T-cell (primary cell): Measurements from ENCODE around the gene GUCY2D. TPM values are rescaled to one million over a fixed set of nuclear protein-coding genes. Genes with fewer than 3 reads are reported as not detected.
"Not testable (repeated sequence)": the region's sequence is repeated elsewhere in the genome, so short reads cannot be mapped to it uniquely, and the experiment has no call there.

Experiments used
- ATAC-seq, 4 experiments: fragments of 200-7000 bp in 3 of 4; fragments of 150-1000 bp in 1 of 4; cut with Tn5 transposase; replicated peaks in 1 of 4; 1 replicate in 3 of 4; 2 replicates in 1 of 4; pipeline ENCODE4 v1.10.0; 2021; ENCODE audit warnings: moderate library complexity in 3 of 4, mild to moderate bottlenecking in 2 of 4, moderate number of reproducible peaks in 1 of 4
- CTCF ChIA-PET, 2 donors: fragments of 300-600 bp; sonication (Branson Sonifier 250); formaldehyde crosslinking; loops; one replicate each; lab custom pipeline; 2022; ENCODE audit warnings: antibody characterized with exemption in 2 of 2; lab: Charles Lee
- POLR2A ChIA-PET, 2 donors: fragments of 300-600 bp; sonication (Branson Sonifier 250); formaldehyde crosslinking; loops; one replicate each; lab custom pipeline; 2022; ENCODE audit warnings: antibody characterized with exemption in 2 of 2; lab: Charles Lee
- DNase-seq, 35 experiments: peaks; one replicate each; pipeline versions ENCODE4 v3.0.0 to v3.0.0-alpha.2; 2013 to 2023
- H3K27ac ChIP-seq: one replicate; pipeline ENCODE4 v1.5.1; 2013; ENCODE audit warnings: low read length
- H3K27me3 ChIP-seq, 2 experiments: replicated peaks in 1 of 2; 1 replicate in 1 of 2; 2 replicates in 1 of 2; pipeline versions ENCODE4 v1.6.1 to v1.7.0; 2013; ENCODE audit warnings: low read length in 1 of 2, mixed read lengths in 1 of 2; ENCODE audit not compliant: control insufficient read depth in 2 of 2, insufficient read depth in 2 of 2; ENCODE audit errors: extremely low read depth in 1 of 2
- H3K36me3 ChIP-seq, 2 donors: 1 replicate in 1 of 2; 2 replicates in 1 of 2; pipeline versions ENCODE4 v1.6.1 to v1.7.0; 2013; ENCODE audit warnings: low read length in 1 of 2; ENCODE audit not compliant: control insufficient read depth in 2 of 2, insufficient read depth in 1 of 2; ENCODE audit errors: extremely low read depth in 1 of 2
- H3K4me1 ChIP-seq, 2 experiments: 1 replicate in 1 of 2; 2 replicates in 1 of 2; pipeline versions ENCODE4 v1.6.1 to v1.7.0; 2013; ENCODE audit warnings: low read length in 2 of 2, mixed read lengths in 1 of 2; ENCODE audit not compliant: insufficient read depth in 2 of 2, control insufficient read depth in 1 of 2; ENCODE audit errors: extremely low read depth in 1 of 2
- H3K4me3 ChIP-seq, 2 donors: 1 replicate in 1 of 2; 2 replicates in 1 of 2; pipeline versions ENCODE4 v1.5.1 to v1.7.0; 2013; ENCODE audit warnings: mild to moderate bottlenecking in 2 of 2, low read length in 1 of 2, moderate library complexity in 1 of 2; ENCODE audit not compliant: control insufficient read depth in 1 of 2; ENCODE audit errors: extremely low read depth in 1 of 2
- H3K9me3 ChIP-seq: 2 replicates; pipeline ENCODE4 v1.7.0; 2013
- H3K27ac Mint-ChIP-seq, 2 donors: one replicate each; pipeline ENCODE4 v1.8.0; 2020 to 2021; ENCODE audit warnings: mild to moderate bottlenecking in 2 of 2, mixed read lengths in 2 of 2
- H3K27me3 Mint-ChIP-seq, 2 donors: one replicate each; pipeline ENCODE4 v1.8.0; 2021 to 2022; ENCODE audit warnings: mixed read lengths in 2 of 2
- H3K36me3 Mint-ChIP-seq: one replicate; pipeline ENCODE4 v1.8.0; 2021; ENCODE audit warnings: mixed read lengths
- H3K4me1 Mint-ChIP-seq, 3 donors: one replicate each; pipeline ENCODE4 v1.8.0; 2020 to 2022; ENCODE audit warnings: mixed read lengths in 3 of 3, mild to moderate bottlenecking in 1 of 3
- H3K4me3 Mint-ChIP-seq, 3 donors: one replicate each; pipeline ENCODE4 v1.8.0; 2020 to 2022; ENCODE audit warnings: mild to moderate bottlenecking in 3 of 3, mixed read lengths in 3 of 3, moderate library complexity in 3 of 3
- H3K9me3 Mint-ChIP-seq, 3 donors: one replicate each; pipeline ENCODE4 v1.8.0; 2020 to 2022; ENCODE audit warnings: mixed read lengths in 3 of 3
- WGBS: methylation state at CpG from one replicate; pipeline ENCODE4 v1.1.5; 2013; ENCODE audit warnings: missing lambda C conversion rate; ENCODE audit not compliant: insufficient coverage; 5-methylcytosine and 5-hydroxymethylcytosine counted together
- total RNA-seq, 35 experiments: library from RNA in 6 of 35; stranded (reverse) in 6 of 35; fragments of 120-200 nt in 1 of 35; gene quantifications; one replicate each; pipeline versions ENCODE4 v1.2.1 to v1.2.4 and lab custom pipeline; 2013 to 2026

The GUCY2D gene
- total RNA-seq (under 1 TPM in 1 of 5 donors, not detected in 4; 0.06 TPM), total RNA-seq (lab: John Stamatoyannopoulos, UW) (0 to 0.25 (median 0) reads per million in 29 experiments)
- not detected for total RNA-seq (2013)

DNA sequence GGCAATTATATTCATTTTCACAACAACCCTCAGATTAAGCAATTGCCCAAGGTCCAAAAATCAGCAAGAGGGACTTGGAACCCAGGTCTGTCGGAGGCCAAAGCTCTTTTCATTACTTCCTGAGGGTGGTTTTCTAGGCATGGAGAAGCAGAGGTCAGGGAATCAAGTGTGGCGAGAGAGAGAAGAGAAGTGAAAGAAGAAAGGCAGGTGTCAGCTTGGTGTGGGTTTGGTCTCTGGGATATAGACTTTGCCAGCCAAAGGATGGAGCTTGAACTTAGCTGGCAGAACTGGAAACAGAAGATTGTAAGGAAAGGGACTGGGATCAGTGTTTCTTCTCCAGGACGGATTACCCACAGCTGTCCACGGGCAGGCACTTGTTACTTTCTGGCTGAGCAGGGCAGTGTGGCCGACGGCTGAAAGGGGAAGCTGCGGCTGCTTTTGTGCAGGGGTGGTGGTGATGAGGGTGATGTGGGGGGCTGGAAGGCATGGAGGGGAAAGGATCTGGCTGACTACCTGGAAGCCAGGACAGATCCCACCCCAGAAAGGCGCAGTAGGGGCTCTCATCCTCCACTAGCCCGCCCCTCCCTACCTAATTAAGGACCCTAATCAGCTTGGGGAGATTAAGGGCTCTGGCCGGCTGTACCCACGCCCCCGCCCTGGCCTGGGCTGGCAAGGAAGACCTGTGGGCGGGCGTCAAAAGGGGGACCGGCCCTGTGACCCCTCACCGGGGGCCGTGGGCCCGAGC lies at the start of gene GUCY2D:
Gene GUCY2D, plus strand, starts transcription at position 640 of the 745 bp plus-strand sequence. CDS start 433 bp downstream, outside the sequence.
- DNase-seq = peak in 1 of 35 experiments; percentile 29
- peak in 3 of 4 experiments; percentile 23 to 40 (median 34) for ATAC-seq

GRCh38 chr17:7953266-7953665 lies 49.1 kb upstream of the GUCY2D start:
- H3K36me3 ChIP-seq, H3K4me1 Mint-ChIP-seq, ATAC-seq, H3K4me3 Mint-ChIP-seq, H3K9me3 Mint-ChIP-seq, H3K9me3 ChIP-seq, H3K27ac Mint-ChIP-seq, CTCF ChIA-PET, POLR2A ChIA-PET, H3K4me1 ChIP-seq, H3K27me3 ChIP-seq, DNase-seq, H3K4me3 ChIP-seq, H3K27ac ChIP-seq, H3K27me3 Mint-ChIP-seq: not testable (repeated sequence)
- WGBS = 96% methylated on average over 12 of the region's 13 CpGs
- peaks cover 19% of the 10 kb centered on the region for H3K36me3 Mint-ChIP-seq

More for the DNA sequence above, at the start of gene GUCY2D:
- no peaks in the 10 kb centered on the region for H3K36me3 Mint-ChIP-seq
- Histone ChIP-seq H3K36me3 (no peaks in the 10 kb centered on the region), H3K27me3 (peaks cover 3 to 65% of the 10 kb centered on the region in 2 experiments), H3K4me1 (peaks cover 0 to 14% of the 10 kb centered on the region in 2 experiments), H3K4me3 (peak within 1 kb of the TSS in 1 of 2 donors; percentile 33), H3K27ac (no peak within 1 kb of the TSS), H3K9me3 (no peaks in the 10 kb centered on the region)
- ChIA-PET CTCF (interaction anchor here in 1 of 2 donors (0.8 to 1.2 kb wide), 3 partner anchors 9 to 130 kb away, joined by 3 to 8 read pairs (median 3); no protein-coding TSS in a partner anchor), POLR2A (interaction anchor here (0.6 kb wide), 3 partner anchors 18 to 1006 kb away, joined by 3 read pairs; no protein-coding TSS in a partner anchor)
- H3K9me3 Mint-ChIP-seq = no peaks in the 10 kb centered on the region
- H3K4me3 Mint-ChIP-seq = peak within 1 kb of the TSS; percentile 34 to 72 (median 48)
- peaks cover 8 to 12% (median 9%) of the 10 kb centered on the region in 3 donors for H3K4me1 Mint-ChIP-seq
- WGBS = 9% methylated on average over 14 of the region's 18 CpGs
- H3K27ac Mint-ChIP-seq = no peak within 1 kb of the TSS
- peaks cover 37 to 51% of the 10 kb centered on the region in 2 donors for H3K27me3 Mint-ChIP-seq

DNA sequence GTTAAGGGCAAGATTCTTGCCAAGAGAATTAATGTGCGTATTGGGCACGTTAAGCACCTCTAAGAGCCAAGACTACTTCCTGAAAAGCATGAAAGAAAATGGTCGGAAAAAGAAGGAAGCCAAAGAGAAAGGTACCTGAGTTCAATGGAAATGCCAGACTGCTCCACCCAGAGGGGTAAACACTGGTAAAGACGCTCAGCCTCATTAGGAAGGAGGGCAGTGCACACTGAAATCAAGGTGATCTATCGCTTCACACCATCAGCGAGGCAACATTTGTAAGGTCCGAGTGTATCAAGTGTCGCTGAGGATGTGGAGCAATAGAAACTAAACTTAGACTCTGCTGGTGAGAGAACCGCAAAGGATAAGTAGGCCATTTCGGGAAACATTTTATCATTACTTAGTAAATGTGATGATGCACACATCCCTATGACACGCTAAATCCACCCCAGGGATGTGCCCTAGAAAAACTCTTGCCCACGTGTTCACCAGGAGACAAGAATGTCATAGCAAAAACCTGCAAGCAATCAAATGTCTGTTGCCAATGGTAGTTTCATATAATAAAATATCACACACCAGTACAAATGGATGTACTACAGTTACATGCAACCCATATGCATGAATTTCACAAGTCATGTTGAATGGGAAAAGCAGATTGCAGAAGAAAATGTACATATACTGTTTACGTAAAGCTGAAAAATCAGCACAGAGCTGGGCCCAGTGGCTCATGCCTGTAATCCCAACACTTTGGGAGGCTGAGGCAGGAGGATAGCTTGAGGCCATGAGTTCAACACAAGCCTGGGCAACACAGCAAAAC lies 46.8 kb upstream of the GUCY2D start:
- Mint-ChIP-seq H3K27ac (no peak overlapping the region), H3K27me3 (peaks cover 2 to 3% of the 10 kb centered on the region in 2 donors), H3K9me3 (no peaks in the 10 kb centered on the region), H3K4me1 (peaks cover 0 to 5% (median 5%) of the 10 kb centered on the region in 3 donors), H3K4me3 (no peak overlapping the region), H3K36me3 (no peaks in the 10 kb centered on the region)
- Histone ChIP-seq H3K27me3 (peaks cover 0 to 3% of the 10 kb centered on the region in 2 experiments), H3K27ac (no peak overlapping the region), H3K36me3 (no peaks in the 10 kb centered on the region), H3K4me3 (no peak overlapping the region), H3K9me3 (no peaks in the 10 kb centered on the region), H3K4me1 (no peaks in the 10 kb centered on the region)
- ChIA-PET CTCF (no interaction called here), POLR2A (no interaction called here)
- DNase-seq (no peak), ATAC-seq (no peak)
- 73% methylated on average over 5 of the region's 13 CpGs for WGBS

DNA sequence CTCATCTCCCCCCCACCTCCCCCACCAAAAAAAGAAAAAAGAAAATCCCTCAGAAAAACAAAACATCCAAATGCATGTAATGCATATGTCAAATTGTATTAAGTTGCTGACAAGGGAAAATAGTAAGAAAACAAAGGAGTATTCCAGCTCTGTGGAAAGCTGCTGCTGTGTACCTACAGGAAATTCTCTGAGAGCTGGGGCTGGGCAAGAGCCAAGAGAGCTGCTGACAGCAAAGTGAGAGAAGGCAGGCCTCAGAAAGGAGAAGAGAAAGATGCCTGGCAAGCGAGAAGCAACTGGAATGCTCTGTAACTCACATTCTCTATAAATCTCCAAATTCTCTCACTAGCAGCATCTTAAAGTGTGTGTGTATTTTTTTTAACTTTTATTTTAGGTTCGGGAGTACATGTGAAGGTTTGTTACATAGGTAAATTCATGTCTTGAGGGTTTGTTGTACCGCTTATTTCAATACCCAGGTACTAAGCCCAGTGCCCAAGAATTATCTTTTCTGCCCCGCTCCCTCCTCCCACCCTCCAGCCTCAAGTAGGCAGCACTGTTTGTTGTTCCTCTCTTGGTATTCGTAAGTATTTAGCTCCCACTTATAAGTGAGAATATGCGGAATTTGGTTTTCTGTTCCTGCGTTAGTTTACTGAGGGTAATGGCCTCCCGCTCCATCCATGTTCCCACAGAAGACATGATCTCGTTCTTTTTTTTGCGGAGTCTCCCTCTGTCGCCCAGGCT lies 46.0 kb upstream of the GUCY2D start:
- no peak overlapping the region for H3K27ac Mint-ChIP-seq
- POLR2A ChIA-PET = no interaction called here
- H3K27ac ChIP-seq = no peak overlapping the region
- H3K4me1 ChIP-seq = no peaks in the 10 kb centered on the region
- DNase-seq (no peak), ATAC-seq (no peak)
- peaks cover 5% of the 10 kb centered on the region in 2 donors for H3K27me3 Mint-ChIP-seq
- H3K36me3 Mint-ChIP-seq = no peaks in the 10 kb centered on the region
- H3K9me3 ChIP-seq = no peaks in the 10 kb centered on the region
- no peaks in the 10 kb centered on the region for H3K9me3 Mint-ChIP-seq
- H3K27me3 ChIP-seq = peaks cover 0 to 9% of the 10 kb centered on the region in 2 experiments
- CTCF ChIA-PET = no interaction called here
- 96% methylated on average over 5 of the region's 11 CpGs for WGBS
- no peaks in the 10 kb centered on the region for H3K36me3 ChIP-seq
- H3K4me3 ChIP-seq = no peak overlapping the region
- peaks cover 0 to 2% (median 2%) of the 10 kb centered on the region in 3 donors for H3K4me1 Mint-ChIP-seq
- H3K4me3 Mint-ChIP-seq = no peak overlapping the region

DNA sequence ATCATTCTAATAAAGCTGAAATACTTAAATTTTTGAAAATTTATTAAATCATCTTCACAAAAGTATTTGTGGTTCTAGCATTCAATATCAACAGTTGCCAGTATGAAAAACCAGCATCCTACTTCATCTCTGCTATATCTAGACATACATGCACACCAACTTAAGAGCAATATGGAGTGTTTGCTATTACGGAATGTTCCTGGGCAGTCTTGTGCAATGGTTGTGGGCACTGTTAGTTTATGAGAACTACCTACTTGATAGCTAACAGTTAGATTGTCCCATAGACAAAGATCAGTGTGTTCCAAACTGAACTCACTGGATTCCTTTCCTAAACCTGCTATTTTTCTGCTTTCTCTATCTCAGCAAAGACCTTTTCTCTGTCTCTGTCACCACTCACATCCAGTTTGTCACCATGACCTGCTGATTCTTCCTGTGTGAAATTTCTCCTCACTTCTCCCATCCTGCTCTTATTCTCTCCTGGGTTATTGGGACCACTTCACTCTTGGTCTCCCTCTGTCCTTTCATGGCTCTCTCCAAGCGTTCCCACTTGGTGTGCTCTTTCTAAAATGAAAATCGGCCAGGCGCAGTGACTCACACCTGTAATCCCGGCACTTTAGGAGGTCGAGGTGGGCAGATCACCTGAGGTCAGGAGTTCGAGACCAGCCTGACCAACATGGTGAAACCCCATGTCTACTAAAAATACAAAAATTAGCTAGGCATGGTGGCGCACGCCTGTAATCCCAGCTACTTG lies 42.7 kb upstream of the GUCY2D start:
- Mint-ChIP-seq H3K9me3 (no peaks in the 10 kb centered on the region), H3K36me3 (no peaks in the 10 kb centered on the region), H3K27ac (no peak overlapping the region), H3K27me3 (peaks cover 5% of the 10 kb centered on the region in 2 donors), H3K4me3 (no peak overlapping the region), H3K4me1 (no peaks in the 10 kb centered on the region)
- no peak overlapping the region for H3K4me3 ChIP-seq
- H3K27me3 ChIP-seq = peaks cover 0 to 18% of the 10 kb centered on the region in 2 experiments
- POLR2A ChIA-PET = no interaction called here
- H3K36me3 ChIP-seq = no peaks in the 10 kb centered on the region
- no peaks in the 10 kb centered on the region for H3K4me1 ChIP-seq
- H3K9me3 ChIP-seq = no peaks in the 10 kb centered on the region
- DNase-seq (no peak), ATAC-seq (no peak)
- CTCF ChIA-PET = no interaction called here
- WGBS = 88% methylated on average over 3 of the region's 9 CpGs
- no peak overlapping the region for H3K27ac ChIP-seq
